Spleen (tissue), 7 donors: Measurements from ENCODE around the gene AKAP11.

Experiments
- CTCF ChIP-seq, 11 experiments: fragments of 200-600 bp in 7 of 11; fragments of 450-650 bp in 4 of 11; sonication (generic) in 4 of 11; IDR thresholded peaks in 8 of 11; conservative IDR thresholded peaks in 3 of 11; 1 replicate in 7 of 11; 2 replicates in 4 of 11; pipeline versions ENCODE4 v1.4.0 to v1.8.0; 2016 to 2021; ENCODE audit warnings: antibody characterized with exemption in 11 of 11, inconsistent platforms in 4 of 11, mild to moderate bottlenecking in 1 of 11
- POLR2AphosphoS5 ChIP-seq, 3 donors: sonication (generic); formaldehyde crosslinking; IDR thresholded peaks; one replicate each; pipeline ENCODE4 v1.5.1; 2017; ENCODE audit warnings: antibody characterized with exemption in 3 of 3
- donor health status: DM: no; HTN: no; CAD: no; lungs with moderate emphysema.
- donor health status: DM: no; HTN: no; CAD: no.
- donor health status: DM: no; HTN: no; CAD: no.

DNA sequence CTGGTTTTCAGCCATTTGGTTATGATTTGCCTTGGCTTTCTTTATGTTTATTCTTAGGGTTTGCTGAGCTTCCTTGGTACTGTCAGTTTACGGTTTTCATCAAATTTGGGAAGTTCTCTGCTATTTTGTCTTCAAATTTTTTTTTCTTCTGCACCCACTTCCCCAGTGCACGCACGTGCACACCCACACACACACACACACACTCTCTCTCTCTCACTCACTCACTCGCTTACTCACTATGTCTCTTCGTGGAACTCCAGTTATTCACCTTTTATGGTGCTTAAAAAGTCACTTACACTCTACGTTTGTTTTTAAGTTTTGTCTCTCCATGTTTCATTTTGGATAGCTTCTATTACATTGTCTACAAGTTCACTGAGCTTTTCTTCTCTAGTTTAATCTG, 7.1 kb downstream of the AKAP11 start:
- TF ChIP-seq POLR2AphosphoS5 (IDR thresholded peaks at IDR 0.05) (no peak), CTCF (IDR thresholded peaks at IDR 0.05 in 8 of 11, conservative IDR thresholded peaks at IDR 0.05 in 3 of 11) (no peak)
